MM.1S (cell line): Measurements from ENCODE around the gene GAREM2.

ENCODE experiments used
- CTCF ChIP-seq: fragments of 300-600 bp; sonication (generic); IDR thresholded peaks from 2 replicates; pipeline ENCODE4 v1.5.1; 2016; ENCODE audit warnings: antibody characterized with exemption, low read length, mixed read lengths
- EZH2 ChIP-seq: fragments of 300-600 bp; sonication (generic); optimal IDR thresholded peaks from 2 replicates; pipeline ENCODE3; 2017; ENCODE audit warnings: low read depth, mild to moderate bottlenecking, antibody characterized with exemption, low read length, mixed read lengths

- TF ChIP-seq CTCF (no peak), EZH2 (no peak)
These were observed 16.9 kb downstream of the GAREM2 start for GRCh38 chr2:26189751-26190150.
